A673 (cell line): ENCODE results near the gene KCNK16. TPM values are rescaled to one million over a fixed set of nuclear protein-coding genes. Genes with fewer than 3 reads are reported as not detected.

ENCODE experiments used
- BruUV-seq: library from RNA; stranded (reverse); fragments of 400-500 nt; replicated peaks from 2 replicates; lab custom pipeline; 2021; lab: Mats Ljungman, UMichigan
- CTCF ChIA-PET: fragments of 300-600 bp; sonication (Branson Sonifier 250); formaldehyde crosslinking; loops from one replicate; lab custom pipeline; 2022; ENCODE audit warnings: antibody characterized with exemption; lab: Charles Lee
- POLR2A ChIA-PET: fragments of 300-600 bp; sonication (Branson Sonifier 250); formaldehyde crosslinking; loops from one replicate; lab custom pipeline; 2022; ENCODE audit warnings: antibody characterized with exemption; ENCODE audit not compliant: low non-redundant PET; lab: Charles Lee
- DNase-seq: peaks from one replicate; pipeline ENCODE4 v3.0.0-alpha.2; 2015; ENCODE audit warnings: low spot score
- H3K27ac ChIP-seq: fragments of 200-600 bp; sonication (generic); 2 replicates; pipeline ENCODE4 v1.5.1; 2016; ENCODE audit warnings: mixed run types, low read depth, mild to moderate bottlenecking, mixed read lengths, antibody characterized with exemption, low read length; ENCODE audit not compliant: poor library complexity, severe bottlenecking
- H3K27me3 ChIP-seq: fragments of 200-600 bp; sonication (generic); replicated peaks from 2 replicates; pipeline ENCODE4 v1.6.1; 2017; ENCODE audit warnings: mixed run types, low read depth, mild to moderate bottlenecking, mixed read lengths, antibody characterized with exemption, low read length; ENCODE audit not compliant: insufficient read depth, poor library complexity
- H3K36me3 ChIP-seq: fragments of 200-600 bp; sonication (generic); 2 replicates; pipeline ENCODE4 v1.6.1; 2016; ENCODE audit warnings: mixed run types, mild to moderate bottlenecking, mixed read lengths, antibody characterized with exemption, low read length; ENCODE audit not compliant: insufficient read depth, poor library complexity, severe bottlenecking
- H3K4me1 ChIP-seq: fragments of 200-600 bp; sonication (generic); 2 replicates; pipeline ENCODE4 v1.6.1; 2017; ENCODE audit warnings: mixed run types, mild to moderate bottlenecking, mixed read lengths, antibody characterized with exemption, low read length; ENCODE audit not compliant: insufficient read depth, poor library complexity, severe bottlenecking
- H3K4me3 ChIP-seq: fragments of 200-600 bp; sonication (generic); 2 replicates; pipeline ENCODE4 v1.5.1; 2016; ENCODE audit warnings: low read depth, mixed run types, mild to moderate bottlenecking, mixed read lengths, low read length; ENCODE audit not compliant: poor library complexity, severe bottlenecking
- H3K9me3 ChIP-seq: fragments of 200-600 bp; sonication (generic); 2 replicates; pipeline ENCODE4 v1.6.1; 2016; ENCODE audit warnings: mixed run types, low read depth, mild to moderate bottlenecking, mixed read lengths, antibody characterized with exemption, low read length; ENCODE audit not compliant: poor library complexity, severe bottlenecking
- EZH2 ChIP-seq: fragments of 200-600 bp; sonication (generic); IDR thresholded peaks from 2 replicates; pipeline ENCODE4 v1.6.1; 2017; ENCODE audit warnings: borderline replicate concordance, low read depth, mild to moderate bottlenecking, mixed read lengths, antibody characterized with exemption, low read length; ENCODE audit not compliant: poor library complexity, severe bottlenecking
- intact Hi-C: fragments of 100-400 bp; cut with micrococcal nuclease; formaldehyde crosslinking; loops from one replicate; pipeline ENCODE4 v1.10.0; 2022; ENCODE audit not compliant: unreplicated experiment
- total RNA-seq: library from RNA; stranded (reverse); gene quantifications from 2 replicates; pipeline ENCODE4 v1.2.3, GENCODE V29; 2021
- TF ChIP-seq, protein P1 (sequence below): fragments of 300-800, 200-600 bp; sonication (generic); conservative IDR thresholded peaks from 2 replicates; pipeline ENCODE4 v1.5.1; 2017; ENCODE audit warnings: low read depth, mild to moderate bottlenecking, antibody characterized with exemption, low read length, moderate library complexity, mixed read lengths

KCNK16 gene
- total RNA-seq, 1 experiment from 2014 or later, result not detected

DNA sequence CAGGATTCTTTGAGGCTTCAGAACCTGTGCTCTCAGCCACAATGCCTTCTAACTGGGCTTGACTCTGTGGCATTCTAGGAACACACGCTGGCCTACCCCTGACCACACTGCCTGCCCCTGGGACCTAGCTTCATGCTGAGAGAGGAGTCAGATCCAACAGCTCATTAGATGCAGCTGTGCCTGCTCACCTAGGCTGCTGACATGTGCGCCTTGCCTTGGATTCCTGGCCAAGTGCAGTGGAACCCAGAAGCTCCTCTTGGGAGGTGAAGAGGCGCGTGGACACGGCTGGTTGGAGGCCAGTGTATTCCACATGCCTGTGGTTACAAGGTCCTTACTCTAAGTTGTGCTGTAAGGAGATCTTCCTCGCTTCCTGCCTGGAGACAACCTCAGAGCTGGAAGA, 24.7 kb upstream of the KCNK16 start:
- POLR2A ChIA-PET, result no interaction called here
- DNase-seq, result no peak
- Histone ChIP-seq H3K9me3 (no peaks in the 10 kb centered on the region), H3K4me1 (no peaks in the 10 kb centered on the region), H3K27ac (no peak overlapping the region), H3K36me3 (no peaks in the 10 kb centered on the region), H3K4me3 (no peak overlapping the region), H3K27me3 (no peaks in the 10 kb centered on the region)
- no TSS peak for BruUV-seq
- intact Hi-C loops, result no loop called here
- TF ChIP-seq, protein P1, sequence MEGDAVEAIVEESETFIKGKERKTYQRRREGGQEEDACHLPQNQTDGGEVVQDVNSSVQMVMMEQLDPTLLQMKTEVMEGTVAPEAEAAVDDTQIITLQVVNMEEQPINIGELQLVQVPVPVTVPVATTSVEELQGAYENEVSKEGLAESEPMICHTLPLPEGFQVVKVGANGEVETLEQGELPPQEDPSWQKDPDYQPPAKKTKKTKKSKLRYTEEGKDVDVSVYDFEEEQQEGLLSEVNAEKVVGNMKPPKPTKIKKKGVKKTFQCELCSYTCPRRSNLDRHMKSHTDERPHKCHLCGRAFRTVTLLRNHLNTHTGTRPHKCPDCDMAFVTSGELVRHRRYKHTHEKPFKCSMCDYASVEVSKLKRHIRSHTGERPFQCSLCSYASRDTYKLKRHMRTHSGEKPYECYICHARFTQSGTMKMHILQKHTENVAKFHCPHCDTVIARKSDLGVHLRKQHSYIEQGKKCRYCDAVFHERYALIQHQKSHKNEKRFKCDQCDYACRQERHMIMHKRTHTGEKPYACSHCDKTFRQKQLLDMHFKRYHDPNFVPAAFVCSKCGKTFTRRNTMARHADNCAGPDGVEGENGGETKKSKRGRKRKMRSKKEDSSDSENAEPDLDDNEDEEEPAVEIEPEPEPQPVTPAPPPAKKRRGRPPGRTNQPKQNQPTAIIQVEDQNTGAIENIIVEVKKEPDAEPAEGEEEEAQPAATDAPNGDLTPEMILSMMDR, result no peak
- no peak for TF ChIP-seq EZH2
- CTCF ChIA-PET, result interaction anchor here (0.6 kb wide), 1 partner anchor 1781 kb away, joined by 9 read pairs; no protein-coding TSS in a partner anchor

DNA sequence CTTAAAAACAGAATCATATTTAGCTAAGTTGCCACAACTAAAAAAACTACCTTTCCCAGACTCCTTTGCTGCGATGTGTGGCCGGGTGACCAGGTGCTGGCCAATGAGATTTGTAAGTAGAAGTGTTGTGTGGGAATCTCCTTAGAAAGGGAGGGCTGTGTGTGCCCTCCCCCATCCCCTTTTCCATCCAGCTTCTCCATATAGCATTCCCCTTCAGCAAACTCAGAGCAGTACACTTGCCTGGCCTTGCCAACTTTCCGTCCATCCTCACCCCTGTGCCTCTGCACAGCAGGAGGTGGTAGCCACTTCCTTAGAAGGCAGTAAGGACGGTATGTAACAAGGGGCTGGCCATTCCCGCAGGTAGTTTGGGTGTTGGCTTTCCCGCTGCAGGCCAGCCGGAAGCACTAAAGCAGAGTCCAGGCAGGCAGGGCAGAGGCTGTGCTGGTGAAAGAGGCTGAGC, 22.3 kb upstream of the KCNK16 start:
- intact Hi-C loops, result no loop called here
- Histone ChIP-seq H3K36me3 (no peaks in the 10 kb centered on the region), H3K4me3 (no peak overlapping the region), H3K27me3 (no peaks in the 10 kb centered on the region), H3K4me1 (no peaks in the 10 kb centered on the region), H3K27ac (no peak overlapping the region), H3K9me3 (no peaks in the 10 kb centered on the region)
- ChIA-PET POLR2A (no interaction called here), CTCF (no interaction called here)
- TF ChIP-seq EZH2, result no peak
- TF ChIP-seq, protein P1, result no peak
- no peak for DNase-seq
- no TSS peak for BruUV-seq

DNA sequence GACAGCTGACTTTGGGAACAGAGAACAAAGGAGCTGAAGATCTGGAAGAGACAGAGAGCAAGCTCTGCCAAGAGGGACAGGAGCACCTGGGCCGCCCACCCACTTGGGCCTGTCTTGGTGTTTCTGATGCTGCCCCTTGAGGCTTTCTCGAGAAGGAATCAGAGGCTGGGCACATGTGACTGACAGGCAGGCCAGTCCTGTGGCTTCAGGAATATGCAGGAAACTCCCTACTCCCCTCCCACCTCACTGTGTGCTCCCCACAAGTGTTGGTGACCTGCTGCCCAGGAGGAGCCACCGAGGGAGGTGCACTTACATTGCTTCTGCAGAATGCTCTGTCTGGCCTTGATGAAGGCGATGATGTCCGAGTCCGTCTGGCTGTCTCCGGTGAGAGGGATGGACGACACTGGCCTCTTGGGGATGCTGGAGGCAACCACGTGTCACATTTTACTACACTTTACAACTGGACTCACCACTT, 20.9 kb upstream of the KCNK16 start:
- intact Hi-C loops, result no loop called here
- ChIA-PET POLR2A (no interaction called here), CTCF (no interaction called here)
- H3K4me3 ChIP-seq, result no peak overlapping the region
- BruUV-seq, result no TSS peak
- no peaks in the 10 kb centered on the region for H3K27me3 ChIP-seq
- TF ChIP-seq EZH2, result no peak
- TF ChIP-seq, protein P1, result no peak
- no peak overlapping the region for H3K27ac ChIP-seq
- no peaks in the 10 kb centered on the region for H3K9me3 ChIP-seq
- no peaks in the 10 kb centered on the region for H3K4me1 ChIP-seq
- DNase-seq, result no peak
- no peaks in the 10 kb centered on the region for H3K36me3 ChIP-seq
